ENCODE data around the gene ONECUT3. TPM values are rescaled to one million over a fixed set of nuclear protein-coding genes. Genes with fewer than 3 reads are reported as not detected.

The ONECUT3 gene
- polyA plus RNA-seq, 1 of the 3 experiments (the other 2 are of a cell fraction): not detected

DNA sequence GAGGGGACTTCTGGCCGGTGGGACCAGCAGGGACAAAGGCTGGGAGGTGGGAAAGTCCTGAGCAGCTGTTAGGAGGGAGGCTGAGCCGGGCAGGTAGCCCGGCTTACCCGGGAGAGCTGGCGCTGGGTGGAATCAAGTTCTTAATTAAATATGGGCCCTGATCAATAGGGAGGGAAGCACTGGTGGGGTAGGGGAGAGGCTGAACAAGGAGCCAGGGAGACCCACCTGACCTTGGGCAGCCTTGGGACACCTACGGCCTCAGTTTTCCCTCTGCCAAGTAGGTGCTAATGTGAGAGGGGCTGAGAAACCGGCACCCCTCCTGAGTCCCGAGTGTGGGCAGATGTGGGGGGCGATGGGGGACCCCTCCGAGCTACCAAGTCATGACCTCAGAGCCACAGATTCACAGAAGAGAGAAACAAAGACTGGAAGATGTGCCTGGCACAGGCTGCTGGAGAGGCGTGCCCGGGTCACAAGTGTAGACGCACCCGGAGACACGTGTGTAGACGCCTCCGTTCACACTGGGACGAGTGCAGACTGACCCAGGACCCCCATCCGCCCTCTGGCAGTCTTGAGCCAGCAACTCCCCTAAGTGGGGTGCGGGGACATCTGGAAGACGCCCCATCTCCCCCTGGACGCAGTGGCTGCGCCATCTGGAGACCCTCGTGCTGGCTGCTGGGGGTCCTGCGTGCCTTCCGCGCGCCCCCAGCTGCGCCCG lies 8.4 kb downstream of the ONECUT3 start:
- Histone ChIP-seq H2AFZ (ENCODE audit: low read depth) (no peak overlapping the region), H3K4me1 (ENCODE audit: control insufficient read depth in 1 of 2, insufficient read depth in 2 of 2, low read depth in 1 of 2, low read length in 1 of 2) (no peaks in the 10 kb centered on the region), H3K9me2 (no peaks in the 10 kb centered on the region), H3K4me3 (ENCODE audit: low read depth in 2 of 2, low read length in 1 of 2) (no peak overlapping the region), H3K27me3 (ENCODE audit: insufficient read depth) (peaks cover 96% of the 10 kb centered on the region), H3K9me3 (no peaks in the 10 kb centered on the region), H3K27ac (ENCODE audit: low read depth in 2 of 2, low read length in 1 of 2) (no peak overlapping the region), H3K4me2 (no peak overlapping the region), H4K20me1 (ENCODE audit: insufficient read depth) (peaks cover 13% of the 10 kb centered on the region; the same call in 1 of the 2 replicates), H3K36me3 (replicated peaks in 1 of 2; ENCODE audit: control insufficient read depth in 1 of 2, insufficient read depth in 2 of 2, low read length in 1 of 2) (no peaks in the 10 kb centered on the region), H3K9ac (no peak overlapping the region), H3K79me2 (ENCODE audit: insufficient read depth) (no peaks in the 10 kb centered on the region), H3F3A (replicated peaks; ENCODE audit: insufficient read depth) (peaks cover 5% of the 10 kb centered on the region)
- ChIA-PET POLR2A (no interaction called here), CTCF (interaction anchor here (0.6 to 9.3 kb wide), 6 partner anchors 9 to 238 kb away, joined by 3 to 128 read pairs (median 4); partner anchors contain the start of gene PLK5)
- 7% methylated on average over 18 of the region's 30 CpGs for WGBS (ENCODE audit: low lambda C conversion rate)
- TF ChIP-seq, protein P1, sequence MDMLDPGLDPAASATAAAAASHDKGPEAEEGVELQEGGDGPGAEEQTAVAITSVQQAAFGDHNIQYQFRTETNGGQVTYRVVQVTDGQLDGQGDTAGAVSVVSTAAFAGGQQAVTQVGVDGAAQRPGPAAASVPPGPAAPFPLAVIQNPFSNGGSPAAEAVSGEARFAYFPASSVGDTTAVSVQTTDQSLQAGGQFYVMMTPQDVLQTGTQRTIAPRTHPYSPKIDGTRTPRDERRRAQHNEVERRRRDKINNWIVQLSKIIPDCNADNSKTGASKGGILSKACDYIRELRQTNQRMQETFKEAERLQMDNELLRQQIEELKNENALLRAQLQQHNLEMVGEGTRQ (IDR thresholded peaks at IDR 0.05; ENCODE audit: borderline replicate concordance, low read depth, low read length): no peak
- TF ChIP-seq GABPA (IDR thresholded peaks at IDR 0.05; ENCODE audit: low read depth) (no peak), RAD21 (IDR thresholded peaks at IDR 0.05; ENCODE audit: low read length) (no peak), POLR2AphosphoS5 (IDR thresholded peaks at IDR 0.05; ENCODE audit: low read depth, low read length) (no peak), RCOR1 (IDR thresholded peaks at IDR 0.05; ENCODE audit: low read length) (no peak), MXI1 (IDR thresholded peaks at IDR 0.05; ENCODE audit: low read depth, low read length) (no peak), TCF12 (IDR thresholded peaks at IDR 0.05) (no peak), FOSL2 (IDR thresholded peaks at IDR 0.05; ENCODE audit: borderline replicate concordance, low read depth) (no peak), YY1 (IDR thresholded peaks at IDR 0.05; ENCODE audit: low read depth) (no peak), RFX5 (IDR thresholded peaks at IDR 0.05; ENCODE audit: low read length) (no peak), TAF1 (IDR thresholded peaks at IDR 0.05; ENCODE audit: borderline replicate concordance, low read depth, low read length) (no peak), RXRA (IDR thresholded peaks at IDR 0.05; ENCODE audit: borderline replicate concordance, low read depth) (no peak), EZH2phosphoT487 (IDR thresholded peaks at IDR 0.05; ENCODE audit: borderline replicate concordance, low read depth) (no peak), MEF2A (IDR thresholded peaks at IDR 0.05; ENCODE audit: borderline replicate concordance, low read depth) (no peak), JUND (IDR thresholded peaks at IDR 0.05) (no peak), ELF1 (IDR thresholded peaks at IDR 0.05) (no peak)
- TF ChIP-seq, protein P2, sequence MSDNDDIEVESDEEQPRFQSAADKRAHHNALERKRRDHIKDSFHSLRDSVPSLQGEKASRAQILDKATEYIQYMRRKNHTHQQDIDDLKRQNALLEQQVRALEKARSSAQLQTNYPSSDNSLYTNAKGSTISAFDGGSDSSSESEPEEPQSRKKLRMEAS (IDR thresholded peaks at IDR 0.05; ENCODE audit: low read depth): no peak
- TF ChIP-seq, protein P3, sequence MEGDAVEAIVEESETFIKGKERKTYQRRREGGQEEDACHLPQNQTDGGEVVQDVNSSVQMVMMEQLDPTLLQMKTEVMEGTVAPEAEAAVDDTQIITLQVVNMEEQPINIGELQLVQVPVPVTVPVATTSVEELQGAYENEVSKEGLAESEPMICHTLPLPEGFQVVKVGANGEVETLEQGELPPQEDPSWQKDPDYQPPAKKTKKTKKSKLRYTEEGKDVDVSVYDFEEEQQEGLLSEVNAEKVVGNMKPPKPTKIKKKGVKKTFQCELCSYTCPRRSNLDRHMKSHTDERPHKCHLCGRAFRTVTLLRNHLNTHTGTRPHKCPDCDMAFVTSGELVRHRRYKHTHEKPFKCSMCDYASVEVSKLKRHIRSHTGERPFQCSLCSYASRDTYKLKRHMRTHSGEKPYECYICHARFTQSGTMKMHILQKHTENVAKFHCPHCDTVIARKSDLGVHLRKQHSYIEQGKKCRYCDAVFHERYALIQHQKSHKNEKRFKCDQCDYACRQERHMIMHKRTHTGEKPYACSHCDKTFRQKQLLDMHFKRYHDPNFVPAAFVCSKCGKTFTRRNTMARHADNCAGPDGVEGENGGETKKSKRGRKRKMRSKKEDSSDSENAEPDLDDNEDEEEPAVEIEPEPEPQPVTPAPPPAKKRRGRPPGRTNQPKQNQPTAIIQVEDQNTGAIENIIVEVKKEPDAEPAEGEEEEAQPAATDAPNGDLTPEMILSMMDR (IDR thresholded peaks at IDR 0.05): no peak
- TF ChIP-seq, protein P4, sequence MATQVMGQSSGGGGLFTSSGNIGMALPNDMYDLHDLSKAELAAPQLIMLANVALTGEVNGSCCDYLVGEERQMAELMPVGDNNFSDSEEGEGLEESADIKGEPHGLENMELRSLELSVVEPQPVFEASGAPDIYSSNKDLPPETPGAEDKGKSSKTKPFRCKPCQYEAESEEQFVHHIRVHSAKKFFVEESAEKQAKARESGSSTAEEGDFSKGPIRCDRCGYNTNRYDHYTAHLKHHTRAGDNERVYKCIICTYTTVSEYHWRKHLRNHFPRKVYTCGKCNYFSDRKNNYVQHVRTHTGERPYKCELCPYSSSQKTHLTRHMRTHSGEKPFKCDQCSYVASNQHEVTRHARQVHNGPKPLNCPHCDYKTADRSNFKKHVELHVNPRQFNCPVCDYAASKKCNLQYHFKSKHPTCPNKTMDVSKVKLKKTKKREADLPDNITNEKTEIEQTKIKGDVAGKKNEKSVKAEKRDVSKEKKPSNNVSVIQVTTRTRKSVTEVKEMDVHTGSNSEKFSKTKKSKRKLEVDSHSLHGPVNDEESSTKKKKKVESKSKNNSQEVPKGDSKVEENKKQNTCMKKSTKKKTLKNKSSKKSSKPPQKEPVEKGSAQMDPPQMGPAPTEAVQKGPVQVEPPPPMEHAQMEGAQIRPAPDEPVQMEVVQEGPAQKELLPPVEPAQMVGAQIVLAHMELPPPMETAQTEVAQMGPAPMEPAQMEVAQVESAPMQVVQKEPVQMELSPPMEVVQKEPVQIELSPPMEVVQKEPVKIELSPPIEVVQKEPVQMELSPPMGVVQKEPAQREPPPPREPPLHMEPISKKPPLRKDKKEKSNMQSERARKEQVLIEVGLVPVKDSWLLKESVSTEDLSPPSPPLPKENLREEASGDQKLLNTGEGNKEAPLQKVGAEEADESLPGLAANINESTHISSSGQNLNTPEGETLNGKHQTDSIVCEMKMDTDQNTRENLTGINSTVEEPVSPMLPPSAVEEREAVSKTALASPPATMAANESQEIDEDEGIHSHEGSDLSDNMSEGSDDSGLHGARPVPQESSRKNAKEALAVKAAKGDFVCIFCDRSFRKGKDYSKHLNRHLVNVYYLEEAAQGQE (IDR thresholded peaks at IDR 0.05; ENCODE audit: low read depth, low read length): no peak
- TF ChIP-seq, protein P5, sequence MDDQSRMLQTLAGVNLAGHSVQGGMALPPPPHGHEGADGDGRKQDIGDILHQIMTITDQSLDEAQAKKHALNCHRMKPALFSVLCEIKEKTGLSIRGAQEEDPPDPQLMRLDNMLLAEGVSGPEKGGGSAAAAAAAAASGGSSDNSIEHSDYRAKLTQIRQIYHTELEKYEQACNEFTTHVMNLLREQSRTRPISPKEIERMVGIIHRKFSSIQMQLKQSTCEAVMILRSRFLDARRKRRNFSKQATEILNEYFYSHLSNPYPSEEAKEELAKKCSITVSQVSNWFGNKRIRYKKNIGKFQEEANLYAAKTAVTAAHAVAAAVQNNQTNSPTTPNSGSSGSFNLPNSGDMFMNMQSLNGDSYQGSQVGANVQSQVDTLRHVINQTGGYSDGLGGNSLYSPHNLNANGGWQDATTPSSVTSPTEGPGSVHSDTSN (IDR thresholded peaks at IDR 0.05): no peak
- DNase-seq: peak; percentile 35
